ENCODE measurements around the gene PLRG1.

The PLRG1 gene

GRCh38 chr4:154487145-154487544 is 63.1 kb downstream of the PLRG1 start:
- Histone ChIP-seq H3K9me3 (ENCODE audit: control insufficient read depth, insufficient read depth, low read length) (no peaks in the 10 kb centered on the region), H3K9ac (ENCODE audit: low read depth, low read length) (no peak overlapping the region), H3K4me1 (ENCODE audit: control insufficient read depth, insufficient read depth, low read length) (no peaks in the 10 kb centered on the region), H3K27me3 (ENCODE audit: control insufficient read depth, insufficient read depth, low read length) (peaks cover 48% of the 10 kb centered on the region), H3K4me3 (ENCODE audit: low read depth, low read length) (no peak overlapping the region), H3K36me3 (ENCODE audit: control insufficient read depth, insufficient read depth, low read length) (no peaks in the 10 kb centered on the region)

- Histone ChIP-seq H3K9me3 (ENCODE audit: control insufficient read depth, insufficient read depth, low read length) (no peaks in the 10 kb centered on the region), H3K9ac (ENCODE audit: low read depth, low read length) (no peak overlapping the region), H3K4me3 (ENCODE audit: low read depth, low read length) (no peak overlapping the region), H3K27me3 (ENCODE audit: control insufficient read depth, insufficient read depth, low read length) (peaks cover 33% of the 10 kb centered on the region), H3K36me3 (ENCODE audit: control insufficient read depth, insufficient read depth, low read length) (no peaks in the 10 kb centered on the region), H3K4me1 (ENCODE audit: control insufficient read depth, insufficient read depth, low read length) (no peaks in the 10 kb centered on the region)
These were observed 65.0 kb downstream of the PLRG1 start for GRCh38 chr4:154485127-154485773.

Data from iPS-15b (cell line).